ENCODE measurements around the gene DIS3L2. TPM values are rescaled to one million over a fixed set of nuclear protein-coding genes. Genes with fewer than 3 reads are reported as not detected.

DIS3L2 gene
- total RNA-seq, 1 donor from 2014 or later: 32.2 TPM

DNA sequence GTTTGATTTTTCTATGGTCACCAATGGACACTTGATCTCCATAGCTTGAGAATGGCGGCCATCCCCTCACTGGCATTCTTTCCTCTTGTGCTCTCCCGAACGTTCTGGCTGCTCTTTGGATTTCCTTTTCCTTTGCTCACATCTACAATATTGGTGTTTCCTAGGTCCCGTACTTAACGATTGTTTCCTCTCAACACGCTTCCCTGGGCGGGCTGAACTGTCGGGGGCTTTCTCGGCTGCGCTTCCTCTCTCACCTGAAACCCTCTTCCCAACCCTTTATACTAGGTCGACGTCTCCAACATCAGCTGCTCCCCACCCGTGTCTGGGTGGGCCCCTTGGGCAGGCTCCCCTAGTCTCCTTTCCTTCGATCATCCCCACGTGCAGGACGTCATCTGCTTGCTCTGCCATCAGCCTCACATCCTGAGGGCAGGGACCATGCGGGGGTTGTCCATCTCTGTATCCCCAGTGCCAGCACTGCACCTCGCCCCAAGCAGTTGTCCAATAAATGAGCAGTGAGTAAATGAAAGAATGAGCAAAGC is 634 bp upstream of the DIS3L2 start:
- DNase-seq (ENCODE audit: extremely low spot score in 2 of 2): no peak
- peaks cover 35% of the 10 kb centered on the region for H3K4me1 ChIP-seq
- H3K27ac ChIP-seq: peak overlapping the region; percentile 75
- TF ChIP-seq POLR2A (IDR thresholded peaks at IDR 0.05) (no peak), POLR2AphosphoS5 (IDR thresholded peaks at IDR 0.05; ENCODE audit: insufficient read depth in 1 of 2, low read depth in 1 of 2) (no peak)
- TF ChIP-seq, protein P1, sequence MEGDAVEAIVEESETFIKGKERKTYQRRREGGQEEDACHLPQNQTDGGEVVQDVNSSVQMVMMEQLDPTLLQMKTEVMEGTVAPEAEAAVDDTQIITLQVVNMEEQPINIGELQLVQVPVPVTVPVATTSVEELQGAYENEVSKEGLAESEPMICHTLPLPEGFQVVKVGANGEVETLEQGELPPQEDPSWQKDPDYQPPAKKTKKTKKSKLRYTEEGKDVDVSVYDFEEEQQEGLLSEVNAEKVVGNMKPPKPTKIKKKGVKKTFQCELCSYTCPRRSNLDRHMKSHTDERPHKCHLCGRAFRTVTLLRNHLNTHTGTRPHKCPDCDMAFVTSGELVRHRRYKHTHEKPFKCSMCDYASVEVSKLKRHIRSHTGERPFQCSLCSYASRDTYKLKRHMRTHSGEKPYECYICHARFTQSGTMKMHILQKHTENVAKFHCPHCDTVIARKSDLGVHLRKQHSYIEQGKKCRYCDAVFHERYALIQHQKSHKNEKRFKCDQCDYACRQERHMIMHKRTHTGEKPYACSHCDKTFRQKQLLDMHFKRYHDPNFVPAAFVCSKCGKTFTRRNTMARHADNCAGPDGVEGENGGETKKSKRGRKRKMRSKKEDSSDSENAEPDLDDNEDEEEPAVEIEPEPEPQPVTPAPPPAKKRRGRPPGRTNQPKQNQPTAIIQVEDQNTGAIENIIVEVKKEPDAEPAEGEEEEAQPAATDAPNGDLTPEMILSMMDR (IDR thresholded peaks at IDR 0.05): no peak
- intact Hi-C loops (cut with DNase I): no loop called here
- no peaks in the 10 kb centered on the region for H3K36me3 ChIP-seq
- no peaks in the 10 kb centered on the region for H3K9me3 ChIP-seq
- H3K4me3 ChIP-seq: peak overlapping the region; percentile 52 to 77
- H3K27me3 ChIP-seq: no peaks in the 10 kb centered on the region

DNA sequence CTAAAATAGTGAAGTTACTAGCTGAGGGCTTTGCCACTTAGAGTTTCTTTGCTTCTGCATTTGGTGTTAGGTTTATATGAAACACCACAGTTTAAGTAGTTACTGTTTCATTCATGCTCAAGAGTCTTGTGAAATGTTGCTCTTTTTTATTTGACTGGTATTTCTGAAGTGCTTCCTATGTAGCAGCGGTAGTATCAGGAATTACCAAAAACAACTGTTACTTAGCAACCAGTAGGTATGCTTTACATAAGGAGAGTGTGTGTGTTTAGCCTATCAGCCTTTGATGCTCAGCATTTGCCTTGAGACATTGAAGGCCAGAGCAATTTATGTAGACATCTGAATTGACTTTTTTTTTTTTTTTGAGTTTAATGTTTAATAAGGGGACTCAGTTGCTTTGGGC is 3.6 kb downstream of the DIS3L2 start:
- Histone ChIP-seq H3K36me3 (no peaks in the 10 kb centered on the region), H3K27ac (no peak overlapping the region), H3K27me3 (no peaks in the 10 kb centered on the region), H3K4me3 (no peak overlapping the region), H3K9me3 (no peaks in the 10 kb centered on the region), H3K4me1 (peaks cover 35% of the 10 kb centered on the region)
- intact Hi-C loops (cut with DNase I): no loop called here
- no peak for DNase-seq (ENCODE audit: extremely low spot score in 2 of 2)
- TF ChIP-seq, protein P1 (IDR thresholded peaks at IDR 0.05): no peak
- TF ChIP-seq POLR2A (IDR thresholded peaks at IDR 0.05): no peak
- no peak for TF ChIP-seq POLR2AphosphoS5 (IDR thresholded peaks at IDR 0.05; ENCODE audit: insufficient read depth in 1 of 2, low read depth in 1 of 2)

DNA sequence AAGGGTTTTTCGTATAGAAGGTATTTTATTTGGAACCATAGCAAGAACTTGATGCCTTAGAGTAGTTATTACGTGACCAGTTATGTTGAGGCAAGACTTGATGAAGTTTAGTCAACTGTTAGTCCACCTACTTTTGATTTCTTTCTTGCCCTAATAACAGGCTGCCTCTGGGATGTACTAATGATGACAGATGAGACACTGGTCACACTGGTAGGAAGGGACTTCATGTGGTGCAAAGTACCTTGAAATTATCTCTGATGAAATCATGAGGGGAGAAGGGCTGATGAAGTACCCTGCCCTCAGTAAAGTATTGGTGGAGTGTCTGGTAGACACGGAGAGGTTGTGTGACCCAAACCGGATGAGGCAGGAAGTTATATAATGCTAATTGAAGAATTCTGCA is 5.4 kb downstream of the DIS3L2 start:
- H3K4me3 ChIP-seq: no peak overlapping the region
- H3K27ac ChIP-seq: no peak overlapping the region
- H3K36me3 ChIP-seq: no peaks in the 10 kb centered on the region
- DNase-seq (ENCODE audit: extremely low spot score in 2 of 2): no peak
- intact Hi-C loops (cut with DNase I): no loop called here
- H3K9me3 ChIP-seq: no peaks in the 10 kb centered on the region
- H3K27me3 ChIP-seq: no peaks in the 10 kb centered on the region
- H3K4me1 ChIP-seq: peaks cover 29% of the 10 kb centered on the region
- TF ChIP-seq POLR2A (IDR thresholded peaks at IDR 0.05) (no peak), POLR2AphosphoS5 (IDR thresholded peaks at IDR 0.05; ENCODE audit: insufficient read depth in 1 of 2, low read depth in 1 of 2) (no peak)
- TF ChIP-seq, protein P1 (IDR thresholded peaks at IDR 0.05): no peak

DNA sequence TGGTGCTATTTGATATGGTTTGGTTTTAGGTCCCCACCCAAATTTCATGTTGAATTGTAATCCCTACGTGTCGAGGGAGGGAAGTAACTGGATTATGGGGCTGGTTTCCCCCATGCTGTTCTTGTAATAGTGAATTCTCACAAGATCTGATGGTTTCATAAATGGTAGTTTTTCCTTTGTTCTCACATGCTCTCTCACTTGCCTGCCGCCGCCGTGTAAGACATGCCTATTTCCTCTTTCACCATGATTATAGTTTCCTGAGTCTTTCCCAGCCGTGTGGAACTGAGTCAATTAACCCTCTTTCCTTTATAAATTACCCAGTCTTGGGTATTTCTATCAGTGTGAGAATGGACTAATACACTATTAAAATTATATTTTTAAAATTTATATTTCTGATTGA is 7.3 kb downstream of the DIS3L2 start:
- H3K27ac ChIP-seq: no peak overlapping the region
- TF ChIP-seq POLR2AphosphoS5 (IDR thresholded peaks at IDR 0.05; ENCODE audit: insufficient read depth in 1 of 2, low read depth in 1 of 2) (no peak), POLR2A (IDR thresholded peaks at IDR 0.05) (no peak)
- TF ChIP-seq, protein P1 (IDR thresholded peaks at IDR 0.05): no peak
- H3K27me3 ChIP-seq: no peaks in the 10 kb centered on the region
- no peaks in the 10 kb centered on the region for H3K9me3 ChIP-seq
- intact Hi-C loops (cut with DNase I): no loop called here
- H3K4me3 ChIP-seq: no peak overlapping the region
- no peak for DNase-seq (ENCODE audit: extremely low spot score in 2 of 2)
- H3K4me1 ChIP-seq: peaks cover 12% of the 10 kb centered on the region
- H3K36me3 ChIP-seq: no peaks in the 10 kb centered on the region

DNA sequence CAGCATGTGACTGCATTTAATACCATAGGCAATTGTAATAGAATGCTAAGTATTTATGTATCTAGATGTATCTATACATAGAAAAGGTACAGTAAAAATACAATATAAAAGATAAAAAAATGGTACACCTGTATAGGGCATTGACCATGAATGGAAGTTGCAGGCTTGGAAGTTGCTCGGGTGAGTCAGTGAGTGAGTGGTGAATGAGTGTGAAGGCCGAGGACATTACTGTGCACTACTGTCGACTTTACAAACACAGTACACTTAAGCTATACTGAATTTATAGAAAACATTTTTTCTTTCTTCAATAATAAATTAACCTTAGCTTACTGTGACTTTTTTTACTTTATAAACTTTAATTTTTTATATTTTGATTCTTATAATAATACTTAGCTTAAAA is 8.9 kb downstream of the DIS3L2 start:
- no peak overlapping the region for H3K27ac ChIP-seq
- no peak for DNase-seq (ENCODE audit: extremely low spot score in 2 of 2)
- intact Hi-C loops (cut with DNase I): no loop called here

More for the DNA sequence above, 8.9 kb downstream of the DIS3L2 start:
- TF ChIP-seq, protein P1 (IDR thresholded peaks at IDR 0.05): no peak
- TF ChIP-seq POLR2A (IDR thresholded peaks at IDR 0.05): no peak
- TF ChIP-seq POLR2AphosphoS5 (IDR thresholded peaks at IDR 0.05; ENCODE audit: insufficient read depth in 1 of 2, low read depth in 1 of 2): no peak
- Histone ChIP-seq H3K27me3 (no peaks in the 10 kb centered on the region), H3K4me1 (no peaks in the 10 kb centered on the region), H3K4me3 (no peak overlapping the region), H3K9me3 (no peaks in the 10 kb centered on the region), H3K36me3 (no peaks in the 10 kb centered on the region)
